Measurements from ENCODE around the gene TASOR2.

- no peak for TF ChIP-seq CTCF (optimal IDR thresholded peaks at IDR 0.05 in 1 of 3, IDR thresholded peaks at IDR 0.05 in 1 of 3, conservative IDR thresholded peaks at IDR 0.05 in 1 of 3; ENCODE audit: extremely low read depth in 1 of 3, insufficient read depth in 2 of 3, low read length in 3 of 3)
- no peak for TF ChIP-seq EZH2 (IDR thresholded peaks at IDR 0.05; ENCODE audit: low read length)
These were observed 3.9 kb downstream of the TASOR2 start for GRCh38 chr10:5688587-5688986.

Data from keratinocyte (primary cell).